HG02571 (cell line): ENCODE results near the gene CTBP1.
"Not testable (repeated sequence)": the region's sequence is repeated elsewhere in the genome, so short reads cannot be mapped to it uniquely, and the experiment has no call there.

Source experiments
- ATAC-seq: cut with Tn5 transposase; IDR thresholded peaks from one replicate; pipeline ENCODE4 v1.9.1; 2021; ENCODE audit warnings: mild to moderate bottlenecking, moderate library complexity; ENCODE audit not compliant: unreplicated experiment

CTBP1 gene

DNA sequence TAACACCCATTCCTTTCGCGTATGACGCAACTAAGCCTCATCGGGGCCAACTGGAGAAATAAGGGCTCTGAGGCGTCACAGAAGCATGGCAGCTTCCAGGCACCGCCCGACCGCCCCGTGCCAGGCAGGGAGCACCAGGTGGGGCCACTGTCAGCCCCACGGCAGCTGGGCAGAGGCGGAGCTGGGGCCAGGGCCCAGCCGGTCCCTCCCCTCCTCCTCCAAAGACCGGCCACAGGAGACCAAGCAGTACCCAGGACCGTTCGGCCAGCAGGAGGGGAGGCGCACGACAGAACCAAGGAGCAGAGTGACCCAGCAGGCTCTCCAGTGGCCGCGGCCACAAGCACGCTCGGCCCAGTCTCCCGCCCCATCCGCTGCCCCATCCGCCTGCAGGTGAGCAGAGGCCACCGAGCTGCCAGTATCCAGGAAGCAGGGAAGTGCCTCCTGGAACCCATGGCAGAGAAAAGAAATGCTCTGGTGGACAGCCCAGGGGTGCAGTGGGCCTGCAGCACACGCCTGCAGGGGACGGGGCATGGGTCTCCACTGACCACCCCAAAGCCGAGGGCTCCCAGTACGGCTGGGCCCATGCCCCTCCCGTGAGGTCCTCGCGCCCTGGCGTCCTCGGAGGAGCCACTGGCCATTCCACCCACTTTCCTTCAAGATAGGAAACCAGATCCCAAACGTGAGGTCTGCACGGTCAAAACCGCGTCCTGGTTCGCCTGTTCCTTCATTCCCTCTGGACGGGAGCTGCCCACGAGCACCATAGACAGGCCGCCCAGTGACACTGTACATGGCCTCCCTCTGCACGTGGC lies 9.6 kb downstream of the CTBP1 start:
- ATAC-seq = no peak

DNA sequence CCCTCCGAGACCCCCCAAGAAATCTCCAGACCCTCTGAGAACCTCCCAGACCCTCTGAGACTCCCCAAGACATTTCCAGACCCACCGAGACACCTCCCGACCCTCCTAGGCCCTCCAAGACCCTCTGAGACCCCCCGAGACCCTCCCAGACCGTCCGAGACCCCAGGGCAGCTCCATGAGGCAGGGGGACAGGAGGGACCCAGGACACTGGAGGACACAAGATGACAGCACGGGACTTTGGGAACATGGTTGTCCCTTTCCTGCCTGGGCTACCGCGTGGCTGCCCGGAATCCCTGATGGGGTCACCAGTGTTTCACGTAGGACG lies 10.3 kb downstream of the CTBP1 start:
- no peak for ATAC-seq

- ATAC-seq = no peak
Observed at GRCh38 chr4:1237981-1238675, 10.8 kb downstream of the CTBP1 start.

GRCh38 chr4:1237261-1237660 lies 11.7 kb downstream of the CTBP1 start:
- ATAC-seq = not testable (repeated sequence)

GRCh38 chr4:1236836-1237235 lies 12.1 kb downstream of the CTBP1 start:
- ATAC-seq = not testable (repeated sequence)

- ATAC-seq = no peak
Observed at GRCh38 chr4:1236103-1236641, 12.8 kb downstream of the CTBP1 start.

- ATAC-seq = no peak
Observed at GRCh38 chr4:1235381-1236102, 13.4 kb downstream of the CTBP1 start.

- ATAC-seq = no peak
Observed at GRCh38 chr4:1234811-1235292, 14.1 kb downstream of the CTBP1 start.

GRCh38 chr4:1234309-1234695 lies 14.6 kb downstream of the CTBP1 start:
- ATAC-seq = no peak

DNA sequence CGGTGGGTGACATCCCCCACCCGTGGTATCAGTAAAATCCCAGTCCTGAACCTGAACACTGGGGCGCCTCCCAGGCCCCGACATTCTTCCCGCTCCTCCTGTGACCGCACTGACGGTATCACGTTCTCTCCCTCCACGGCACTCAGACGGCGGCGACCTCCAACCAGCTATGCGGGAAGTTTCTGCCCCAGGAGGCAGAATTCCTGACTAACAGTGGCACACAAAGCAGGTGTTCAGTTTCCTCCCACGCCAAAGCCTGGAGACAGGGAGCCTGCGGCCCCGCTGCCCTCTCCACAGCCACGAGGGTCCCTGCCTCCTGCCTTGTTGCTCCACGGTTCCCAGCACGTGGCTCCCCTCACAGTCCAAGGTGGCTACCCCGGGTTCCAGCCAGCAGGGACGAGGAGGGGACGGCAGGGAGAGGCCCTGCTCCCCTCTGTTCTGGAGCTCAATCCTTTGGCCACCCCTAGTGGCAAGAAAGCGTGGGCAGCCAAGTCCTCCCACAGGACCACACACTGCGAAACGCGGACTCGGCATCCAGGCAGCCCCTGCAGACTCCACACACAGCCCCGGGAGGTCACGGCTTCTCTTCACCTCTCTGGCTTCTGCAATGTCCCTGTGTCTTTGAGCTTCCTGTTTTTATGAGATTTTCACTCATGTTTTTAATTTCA lies 15.2 kb downstream of the CTBP1 start:
- ATAC-seq = no peak

- no peak for ATAC-seq
Observed at GRCh38 chr4:1232661-1233621, 16.0 kb downstream of the CTBP1 start.

DNA sequence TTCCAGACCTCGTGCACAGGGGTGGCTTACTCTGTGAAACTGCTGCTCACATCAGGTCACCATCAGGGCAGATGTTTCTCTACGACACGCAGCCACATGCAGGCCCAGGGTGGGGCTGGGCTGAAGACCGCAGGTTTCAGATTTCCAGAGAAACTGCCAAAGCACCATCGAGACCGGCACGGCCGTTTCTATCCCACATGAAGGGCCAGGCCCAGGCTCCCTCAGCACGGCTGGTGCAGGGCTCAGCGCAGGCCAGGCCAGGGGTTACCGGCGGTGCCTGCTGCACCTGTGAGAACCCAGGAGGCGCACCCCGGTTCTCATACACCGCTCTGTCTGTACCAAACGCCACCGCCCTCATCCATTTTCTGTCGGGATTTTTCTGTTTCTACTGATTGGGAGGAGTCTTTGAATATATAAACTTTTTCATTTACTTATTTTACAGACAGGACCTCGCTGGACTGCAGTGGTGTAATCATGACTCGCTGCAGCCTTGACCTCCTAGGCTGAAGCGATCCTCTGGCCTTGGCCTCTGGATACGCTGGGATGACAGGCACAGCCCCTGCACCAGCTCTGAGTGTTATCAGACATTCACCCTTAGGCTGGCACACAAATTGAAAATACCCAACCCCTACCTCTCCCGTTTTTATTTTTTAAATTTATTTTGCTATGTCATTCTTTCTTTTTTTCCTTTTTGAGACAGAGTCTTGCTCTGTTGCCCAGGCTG lies 17.1 kb downstream of the CTBP1 start:
- no peak for ATAC-seq

GRCh38 chr4:1230971-1231636 lies 17.8 kb downstream of the CTBP1 start:
- ATAC-seq = no peak

- ATAC-seq = no peak
Observed at GRCh38 chr4:1230316-1230715, 18.6 kb downstream of the CTBP1 start.

DNA sequence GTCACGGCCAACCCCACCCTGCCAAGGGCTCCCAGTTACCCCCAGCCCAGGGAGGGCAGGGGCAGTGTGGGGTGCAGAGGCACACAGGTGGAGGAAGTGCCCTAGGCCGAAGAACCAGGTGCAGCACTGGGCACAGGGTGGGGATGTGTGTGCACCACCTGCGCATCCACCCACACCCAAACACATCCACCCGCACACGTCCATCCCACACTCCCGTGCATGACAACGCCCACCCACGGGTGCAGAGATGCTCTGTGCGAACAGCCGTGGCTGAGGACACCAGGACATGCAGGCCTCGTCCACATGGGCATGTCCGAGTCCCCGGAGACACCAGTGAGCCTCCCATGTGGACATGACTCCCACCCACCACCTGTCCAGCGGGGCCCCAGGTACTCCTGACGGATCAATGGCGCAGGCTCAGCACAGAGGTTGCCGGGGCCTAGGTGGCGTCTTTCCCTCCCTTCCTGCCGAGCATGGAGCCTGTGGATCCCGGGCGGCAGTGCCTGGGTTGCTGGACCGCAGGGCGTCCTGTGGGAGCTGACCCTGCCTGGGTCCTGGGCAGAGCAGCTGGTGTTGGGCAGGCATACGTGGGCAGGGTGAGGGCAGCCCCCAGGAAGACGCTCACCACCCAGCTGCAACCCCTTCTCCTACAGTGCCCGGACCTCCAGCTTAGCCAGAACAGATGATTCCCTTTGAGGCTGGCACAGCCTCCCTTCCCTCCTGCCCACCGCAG lies 19.6 kb downstream of the CTBP1 start:
- ATAC-seq = no peak

GRCh38 chr4:1227816-1228215 lies 21.1 kb downstream of the CTBP1 start:
- no peak for ATAC-seq

- ATAC-seq = no peak
Observed at GRCh38 chr4:1226598-1226997, 22.3 kb downstream of the CTBP1 start.

- ATAC-seq = no peak
Observed at GRCh38 chr4:1226144-1226481, 22.8 kb downstream of the CTBP1 start.
